K562 (cell line): ENCODE data around the gene CMTM4. TPM values are rescaled to one million over a fixed set of nuclear protein-coding genes. Genes with fewer than 3 reads are reported as not detected.
A peak's percentile ranks its signal among the peaks of the same experiment; 100 is the strongest.

ENCODE experiments used
- ATAC-seq: fragments of 200-7000 bp; cut with Tn5 transposase; 3 replicates; pipeline ENCODE4 v1.9.1; 2020; ENCODE audit warnings: moderate library complexity
- BruUV-seq: library from RNA; stranded (reverse); fragments of 400-500 nt; replicated peaks from 2 replicates; lab custom pipeline; 2021; lab: Mats Ljungman, UMichigan
- CTCF ChIA-PET: fragments of 300-600 bp; formaldehyde crosslinking; extraction: SDS; loops from one replicate; lab custom pipeline; 2021; ENCODE audit warnings: low intra/inter-chr PET ratio; lab: Yijun Ruan, JAX
- POLR2A ChIA-PET: fragments of 300-600, 350-650 bp; sonication (Branson Sonifier 250); formaldehyde crosslinking; extraction: SDS; loops from one replicate; lab custom pipeline; 2021; ENCODE audit warnings: antibody characterized with exemption, inconsistent platforms; lab: Yijun Ruan, JAX
- DNase-seq, 4 experiments: peaks; one replicate each; pipeline versions ENCODE4 v3.0.0 to v3.0.0-alpha.2; 2011 to 2018; ENCODE audit warnings: low spot score in 3 of 4, mixed read lengths in 3 of 4; ENCODE audit errors: extremely low read depth in 1 of 4
- FAIRE-seq: peaks from 2 replicates; lab custom pipeline; 2011; peaks lifted over from hg19 to GRCh38; lab: Jason Lieb, UNC
- H2AFZ ChIP-seq: 2 replicates; pipeline ENCODE4 v1.6.0; 2011; ENCODE audit warnings: low read depth, low read length, control low read depth, inconsistent platforms
- H3K27ac ChIP-seq: fragments of 200-600 bp; 3 replicates; pipeline ENCODE4 v1.8.0; 2011; ENCODE audit warnings: low read depth, mild to moderate bottlenecking, control low read depth, inconsistent platforms, low read length, moderate library complexity, mixed read lengths; ENCODE audit errors: extremely low read depth
- H3K27me3 ChIP-seq, 2 experiments: fragments of 300-600 bp in 1 of 2; 2 replicates in 1 of 2; 3 replicates in 1 of 2; pipeline versions ENCODE4 v1.6.0 to v1.8.0; 2011; ENCODE audit warnings: inconsistent platforms in 2 of 2, low read length in 2 of 2, mild to moderate bottlenecking in 1 of 2, mixed read lengths in 1 of 2, moderate library complexity in 1 of 2; ENCODE audit not compliant: control insufficient read depth in 2 of 2, insufficient read depth in 2 of 2
- H3K36me3 ChIP-seq: fragments of 300-600 bp; 3 replicates; pipeline ENCODE4 v1.8.0; 2011; ENCODE audit warnings: mild to moderate bottlenecking, low read length, inconsistent platforms; ENCODE audit not compliant: control insufficient read depth, insufficient read depth
- H3K4me1 ChIP-seq, 2 experiments: fragments of 200-600 bp in 1 of 2; replicated peaks in 1 of 2; 2 replicates in 1 of 2; 3 replicates in 1 of 2; pipeline versions ENCODE4 v1.5.1 to v1.8.0; 2011; ENCODE audit warnings: inconsistent platforms in 2 of 2, low read length in 2 of 2, mild to moderate bottlenecking in 1 of 2, mixed read lengths in 1 of 2, moderate library complexity in 1 of 2; ENCODE audit not compliant: control insufficient read depth in 2 of 2, insufficient read depth in 2 of 2
- H3K4me2 ChIP-seq: 2 replicates; pipeline ENCODE4 v1.6.1; 2011; ENCODE audit warnings: low read length, control low read depth, inconsistent platforms, mixed read lengths; ENCODE audit not compliant: insufficient read depth
- H3K4me3 ChIP-seq: fragments of 200-600 bp; sonication (generic), shearing (Covaris generic); 2 replicates; pipeline ENCODE4 v1.5.1; 2016; ENCODE audit warnings: control low read depth, inconsistent platforms
- H3K79me2 ChIP-seq: fragments of 200-600 bp; 3 replicates; pipeline ENCODE4 v1.8.0; 2011; ENCODE audit warnings: low read length, inconsistent platforms; ENCODE audit not compliant: control insufficient read depth, insufficient read depth
- H3K9ac ChIP-seq, 2 experiments: 2 replicates each; pipeline versions ENCODE4 v1.6.0 to v1.6.1; 2011; ENCODE audit warnings: low read depth in 2 of 2, low read length in 2 of 2, control low read depth in 1 of 2, inconsistent platforms in 1 of 2, mild to moderate bottlenecking in 1 of 2, mixed read lengths in 1 of 2; ENCODE audit not compliant: insufficient read depth in 1 of 2
- H3K9me1 ChIP-seq: one replicate; pipeline ENCODE4 v1.6.0; 2011; ENCODE audit warnings: inconsistent platforms, mild to moderate bottlenecking, low read length, moderate library complexity; ENCODE audit not compliant: control insufficient read depth, insufficient read depth
- H3K9me3 ChIP-seq: replicated peaks from 2 replicates; pipeline ENCODE4 v1.5.1; 2011; ENCODE audit warnings: low read depth, low read length, inconsistent platforms; ENCODE audit not compliant: control insufficient read depth, insufficient read depth
- H4K20me1 ChIP-seq: replicated peaks from 2 replicates; pipeline ENCODE4 v1.6.1; 2011; ENCODE audit warnings: low read length, inconsistent platforms, mixed read lengths; ENCODE audit not compliant: control insufficient read depth, insufficient read depth
- C11orf30 ChIP-seq: fragments of 450-650 bp; IDR thresholded peaks from 2 replicates; pipeline ENCODE4 v1.6.1; 2016; ENCODE audit warnings: low read depth, mild to moderate bottlenecking
- CTBP1 ChIP-seq: fragments of 450-650 bp; IDR thresholded peaks from 2 replicates; pipeline ENCODE4 v1.6.1; 2016; ENCODE audit warnings: borderline replicate concordance
- JUND ChIP-seq, 2 experiments: IDR thresholded peaks; 2 replicates in 1 of 2; 3 replicates in 1 of 2; pipeline ENCODE4 v1.6.1; 2011; ENCODE audit warnings: borderline replicate concordance in 2 of 2, low read depth in 2 of 2, low read length in 2 of 2, improper control_type of control experiment in 1 of 2, missing biosample characterization in 1 of 2, missing genetic modification characterization in 1 of 2, missing genetic modification reagents in 1 of 2
- NFRKB ChIP-seq: fragments of 450-650 bp; IDR thresholded peaks from 2 replicates; pipeline ENCODE4 v1.6.1; 2016; ENCODE audit warnings: low read depth
- PCBP2 ChIP-seq: fragments of 200-400 bp; formaldehyde crosslinking; IDR thresholded peaks from 2 replicates; pipeline ENCODE4 v1.6.1; 2018; ENCODE audit warnings: low read length, low read depth, mild to moderate bottlenecking, moderate library complexity; ENCODE audit not compliant: poor library complexity, severe bottlenecking
- PHF21A ChIP-seq: fragments of 450-650 bp; IDR thresholded peaks from 2 replicates; pipeline ENCODE4 v1.6.1; 2017; ENCODE audit warnings: low read depth, borderline replicate concordance
- RB1 ChIP-seq: fragments of 450-650 bp; IDR thresholded peaks from 2 replicates; pipeline ENCODE4 v1.6.1; 2017; ENCODE audit warnings: low read depth, mild to moderate bottlenecking
- RBM25 ChIP-seq: fragments of 200-400 bp; formaldehyde crosslinking; IDR thresholded peaks from 2 replicates; pipeline ENCODE4 v1.6.1; 2018; ENCODE audit warnings: low read length, low read depth, moderate library complexity; ENCODE audit not compliant: severe bottlenecking
- TFAM ChIP-seq: fragments of 250-450 bp; sonication (Bioruptor Pico); conservative IDR thresholded peaks from 2 replicates; pipeline ENCODE4 v1.5.0; 2021; ENCODE audit warnings: mild to moderate bottlenecking, moderate library complexity
- WHSC1 ChIP-seq: IDR thresholded peaks from one replicate; pipeline ENCODE4 v1.6.1; 2012; ENCODE audit warnings: low read length, control low read depth, inconsistent platforms
- WGBS: fragments of 100-300 bp; shearing (Covaris generic); methylation state at CpG from one replicate; pipeline ENCODE4 v1.1.6; 2016; ENCODE audit warnings: low coverage, mixed read lengths; ENCODE audit not compliant: insufficient coverage; ENCODE audit errors: missing lambda C conversion rate; 5-methylcytosine and 5-hydroxymethylcytosine counted together
- in situ Hi-C: fragments of 300-500 bp; cut with MboI; formaldehyde crosslinking; loops from 4 replicates; pipeline ENCODE4 v1.15.0; 2018; ENCODE audit warnings: inconsistent platforms, mixed read lengths
- intact Hi-C: fragments of 100-400 bp; cut with micrococcal nuclease; formaldehyde crosslinking; loops from 2 replicates; pipeline ENCODE4 v1.14.2; 2022
- polyA plus RNA-seq, 8 experiments: library from polyadenylated mRNA; depleted of rRNA in 4 of 8; stranded (reverse) in 5 of 8; unstranded in 3 of 8; fragments of >200 nt; fragmentation: Nextera tagmentation in 2 of 8; fragmentation: Illumina TruSeq in 1 of 8; extraction: Ambion mirVana in 2 of 8; extraction: Trizol in 1 of 8; gene quantifications; 2 replicates each; pipeline versions ENCODE4 v1.2.1 to v1.2.3, GENCODE V29; 2011 to 2014; ENCODE audit warnings: inconsistent platforms in 1 of 8, missing spikeins in 1 of 8
- total RNA-seq, 7 experiments: library from RNA; depleted of rRNA in 6 of 7; stranded (reverse); fragments of >200 nt in 6 of 7; fragmentation: Illumina TruSeq in 2 of 7; extraction: Trizol in 2 of 7; gene quantifications; 2 replicates each; pipeline versions ENCODE4 v1.2.1 to v1.2.3, GENCODE V29; 2011 to 2021; ENCODE audit warnings: low replicate concordance in 1 of 7
- TF ChIP-seq, protein P1 (sequence below): sonication (generic); formaldehyde crosslinking; IDR thresholded peaks from 2 replicates; pipeline ENCODE4 v1.8.0; 2022; ENCODE audit warnings: missing genetic modification reagents, mild to moderate bottlenecking, moderate library complexity, borderline replicate concordance
- TF ChIP-seq, protein P2 (sequence below): sonication (generic); formaldehyde crosslinking; IDR thresholded peaks from 2 replicates; pipeline ENCODE4 v1.8.0; 2022; ENCODE audit warnings: mild to moderate bottlenecking, missing genetic modification reagents, borderline replicate concordance

CMTM4 gene
- total and polyA plus RNA-seq, 9 of the 15 experiments (the other 6 are each of a cell fraction or from before 2014, with no cell fraction given): 2.0 to 21.3 (median 12.5) TPM

DNA sequence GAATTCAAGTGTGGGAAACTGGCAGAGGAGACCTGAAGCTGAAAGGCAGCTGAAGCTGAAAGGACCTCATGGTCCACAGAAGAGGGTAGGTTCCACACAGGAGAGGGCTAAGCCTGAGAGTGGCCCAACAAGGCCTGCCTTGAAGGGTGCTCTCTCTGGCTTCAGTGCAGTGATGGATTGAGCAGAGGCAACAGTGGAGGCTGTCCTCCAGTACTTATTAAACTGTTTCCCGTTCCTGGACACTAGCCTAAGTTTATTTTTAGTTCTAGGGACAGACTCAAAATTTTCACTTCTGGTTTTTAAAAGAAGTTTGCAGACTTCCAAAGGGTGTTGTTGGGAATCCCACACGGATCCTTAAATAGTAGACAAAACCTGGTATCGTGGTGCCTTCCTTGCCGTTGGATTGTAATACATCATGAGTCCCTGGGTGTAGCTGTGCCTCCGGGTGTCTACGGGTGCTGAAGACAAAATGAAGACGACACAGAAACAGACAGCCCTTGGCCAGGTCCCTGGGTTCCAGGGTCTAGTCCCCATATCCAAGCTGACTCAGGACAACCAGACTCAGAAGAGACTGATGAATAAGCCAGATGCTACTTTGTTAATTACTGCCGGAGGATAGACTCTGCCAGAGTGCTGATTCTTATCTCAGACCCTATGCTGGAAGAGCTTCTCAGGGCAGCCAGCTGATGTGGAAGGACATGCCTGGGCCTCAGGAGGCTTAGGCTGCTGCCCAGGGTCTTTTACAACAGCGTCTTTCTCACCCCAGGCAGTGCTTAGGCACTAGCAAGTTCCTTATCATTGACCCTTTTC lies 7.1 kb upstream of the CMTM4 start:
- Histone ChIP-seq H3K4me3 (no peak overlapping the region), H3K79me2 (no peaks in the 10 kb centered on the region), H3K9me3 (no peaks in the 10 kb centered on the region), H4K20me1 (no peaks in the 10 kb centered on the region), H3K4me1 (peaks cover 0 to 4% of the 10 kb centered on the region in 2 experiments; a peak in 2 of 5 replicates), H2AFZ (0 out of 2 replicates have a peak overlapping the region, but pooled peaks have one; percentile 22)
- DNase-seq (peak in 3 of 4 experiments; percentile 17 to 32 (median 30)), ATAC-seq (peak; percentile 66), FAIRE-seq (peak; percentile 69)
- CTCF ChIA-PET: no interaction called here
- BruUV-seq: no TSS peak
- TF ChIP-seq NFRKB (no peak), PCBP2 (no peak), RBM25 (no peak), WHSC1 (no peak), CTBP1 (peak; percentile 17; the same call in 1 of the 2 replicates), TFAM (CRISPR knock-in tag) (no peak), JUND (IDR thresholded peaks at IDR 0.05; ENCODE audit: borderline replicate concordance, low read depth, low read length) (0 out of 2 replicates have a peak, but pooled peaks have one; percentile 13), JUND (tag; IDR thresholded peaks at IDR 0.05; ENCODE audit: borderline replicate concordance, low read depth, low read length) (no peak), RB1 (peak; percentile 20; the same call in 1 of the 2 replicates), PHF21A (no peak), C11orf30 (0 out of 2 replicates have a peak, but pooled peaks have one; percentile 27)
- TF ChIP-seq, protein P1, sequence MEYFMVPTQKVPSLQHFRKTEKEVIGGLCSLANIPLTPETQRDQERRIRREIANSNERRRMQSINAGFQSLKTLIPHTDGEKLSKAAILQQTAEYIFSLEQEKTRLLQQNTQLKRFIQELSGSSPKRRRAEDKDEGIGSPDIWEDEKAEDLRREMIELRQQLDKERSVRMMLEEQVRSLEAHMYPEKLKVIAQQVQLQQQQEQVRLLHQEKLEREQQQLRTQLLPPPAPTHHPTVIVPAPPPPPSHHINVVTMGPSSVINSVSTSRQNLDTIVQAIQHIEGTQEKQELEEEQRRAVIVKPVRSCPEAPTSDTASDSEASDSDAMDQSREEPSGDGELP (CRISPR knock-in tag): peak; percentile 47; the same call in 1 of the 2 replicates
- TF ChIP-seq, protein P2, sequence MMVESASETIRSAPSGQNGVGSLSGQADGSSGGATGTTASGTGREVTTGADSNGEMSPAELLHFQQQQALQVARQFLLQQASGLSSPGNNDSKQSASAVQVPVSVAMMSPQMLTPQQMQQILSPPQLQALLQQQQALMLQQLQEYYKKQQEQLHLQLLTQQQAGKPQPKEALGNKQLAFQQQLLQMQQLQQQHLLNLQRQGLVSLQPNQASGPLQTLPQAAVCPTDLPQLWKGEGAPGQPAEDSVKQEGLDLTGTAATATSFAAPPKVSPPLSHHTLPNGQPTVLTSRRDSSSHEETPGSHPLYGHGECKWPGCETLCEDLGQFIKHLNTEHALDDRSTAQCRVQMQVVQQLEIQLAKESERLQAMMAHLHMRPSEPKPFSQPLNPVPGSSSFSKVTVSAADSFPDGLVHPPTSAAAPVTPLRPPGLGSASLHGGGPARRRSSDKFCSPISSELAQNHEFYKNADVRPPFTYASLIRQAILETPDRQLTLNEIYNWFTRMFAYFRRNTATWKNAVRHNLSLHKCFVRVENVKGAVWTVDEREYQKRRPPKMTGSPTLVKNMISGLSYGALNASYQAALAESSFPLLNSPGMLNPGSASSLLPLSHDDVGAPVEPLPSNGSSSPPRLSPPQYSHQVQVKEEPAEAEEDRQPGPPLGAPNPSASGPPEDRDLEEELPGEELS (CRISPR knock-in tag): no peak
- TF ChIP-seq, all 486 proteins: peak for 5
- POLR2A ChIA-PET: interaction anchor here (0.5 to 0.9 kb wide), 3 partner anchors 10 to 19 kb away, joined by 3 to 5 read pairs (median 3); no protein-coding TSS in a partner anchor
- no peak overlapping the region for H3K9ac ChIP-seq
- no peaks in the 10 kb centered on the region for H3K36me3 ChIP-seq
- no peak overlapping the region for H3K27ac ChIP-seq
- in situ Hi-C loops (no loop called here), intact Hi-C loops (no loop called here)
- no peaks in the 10 kb centered on the region for H3K9me1 ChIP-seq
- WGBS: 26% methylated on average over 9 of the region's 9 CpGs
- no peaks in the 10 kb centered on the region for H3K27me3 ChIP-seq
- H3K4me2 ChIP-seq: no peak overlapping the region
